Endothelial cell of umbilical vein (primary cell): Measurements from ENCODE around the gene HTR2C. TPM values are rescaled to one million over a fixed set of nuclear protein-coding genes. Genes with fewer than 3 reads are reported as not detected.

Experiments used
- BruUV-seq: library from RNA; stranded (reverse); fragments of 400-500 nt; replicated peaks from 2 replicates; lab custom pipeline; 2021; lab: Mats Ljungman, UMichigan
- CTCF ChIA-PET: fragments of 300-600, 350-600 bp; sonication (Branson Sonifier 250); formaldehyde crosslinking; loops from one replicate; lab custom pipeline; 2021; ENCODE audit warnings: antibody characterized with exemption, inconsistent platforms; lab: Charles Lee
- POLR2A ChIA-PET: fragments of 300-600, 350-600 bp; sonication (Branson Sonifier 250); formaldehyde crosslinking; loops from one replicate; lab custom pipeline; 2021; ENCODE audit warnings: antibody characterized with exemption, inconsistent platforms; lab: Charles Lee
- DNase-seq: peaks from one replicate; pipeline ENCODE4 v3.0.0-alpha.2; 2011; ENCODE audit warnings: low read depth, low spot score
- FAIRE-seq: peaks from 2 replicates; lab custom pipeline; 2011; peaks lifted over from hg19 to GRCh38; lab: Jason Lieb, UNC
- H2AFZ ChIP-seq: 2 replicates; pipeline ENCODE4 v1.6.0; 2012; ENCODE audit warnings: low read depth, low read length, control low read depth, inconsistent platforms
- H3K27ac ChIP-seq: 2 replicates; pipeline ENCODE4 v1.5.1; 2011; ENCODE audit warnings: low read depth, mild to moderate bottlenecking, control low read depth, low read length, moderate library complexity; ENCODE audit not compliant: insufficient read depth
- H3K27me3 ChIP-seq, 2 experiments: 2 replicates each; pipeline versions ENCODE4 v1.6.0 to v1.6.1; 2011; ENCODE audit warnings: low read length in 2 of 2, mixed read lengths in 1 of 2; ENCODE audit not compliant: control insufficient read depth in 2 of 2, insufficient read depth in 2 of 2
- H3K36me3 ChIP-seq, 2 experiments: 2 replicates in 1 of 2; 3 replicates in 1 of 2; pipeline ENCODE4 v1.5.1; 2011; ENCODE audit warnings: low read length in 2 of 2, mild to moderate bottlenecking in 1 of 2, moderate library complexity in 1 of 2; ENCODE audit not compliant: control insufficient read depth in 2 of 2, insufficient read depth in 2 of 2; ENCODE audit errors: extremely low read depth in 1 of 2
- H3K4me1 ChIP-seq: 3 replicates; pipeline ENCODE4 v1.5.1; 2011; ENCODE audit warnings: mild to moderate bottlenecking, low read length; ENCODE audit not compliant: control insufficient read depth, insufficient read depth; ENCODE audit errors: extremely low read depth
- H3K4me2 ChIP-seq: 2 replicates; pipeline ENCODE4 v1.6.1; 2011; ENCODE audit warnings: low read length, control low read depth, mixed read lengths; ENCODE audit not compliant: insufficient read depth
- H3K4me3 ChIP-seq, 3 experiments: fragments of 200-600 bp in 1 of 3; sonication (generic), shearing (Covaris generic) in 1 of 3; replicated peaks in 1 of 3; 2 replicates each; pipeline ENCODE4 v1.5.1; 2011 to 2016; ENCODE audit warnings: control low read depth in 3 of 3, low read length in 3 of 3, mild to moderate bottlenecking in 2 of 3, inconsistent platforms in 1 of 3, low read depth in 1 of 3, moderate library complexity in 1 of 3; ENCODE audit not compliant: insufficient read depth in 1 of 3
- H3K79me2 ChIP-seq: 2 replicates; pipeline ENCODE4 v1.6.0; 2012; ENCODE audit warnings: low read length, inconsistent platforms; ENCODE audit not compliant: control insufficient read depth, insufficient read depth
- H3K9ac ChIP-seq: replicated peaks from 2 replicates; pipeline ENCODE3; 2011; ENCODE audit warnings: low read length, control low read depth; ENCODE audit not compliant: insufficient read depth; ENCODE audit errors: extremely low read depth
- H3K9me1 ChIP-seq: replicated peaks from 3 replicates; pipeline ENCODE4 v1.6.0; 2011; ENCODE audit warnings: mild to moderate bottlenecking, low read length; ENCODE audit not compliant: control insufficient read depth, insufficient read depth; ENCODE audit errors: extremely low read depth
- H3K9me3 ChIP-seq: replicated peaks from 2 replicates; pipeline ENCODE4 v1.5.1; 2012; ENCODE audit warnings: low read length, inconsistent platforms; ENCODE audit not compliant: control insufficient read depth, insufficient read depth
- H4K20me1 ChIP-seq: replicated peaks from 2 replicates; pipeline ENCODE3; 2011; ENCODE audit warnings: mild to moderate bottlenecking, low read length; ENCODE audit not compliant: control insufficient read depth, insufficient read depth; ENCODE audit errors: extremely low read depth
- EZH2 ChIP-seq: IDR thresholded peaks from 2 replicates; pipeline ENCODE4 v1.6.1; 2012; ENCODE audit warnings: borderline replicate concordance, low read depth, mild to moderate bottlenecking, moderate library complexity, low read length, inconsistent platforms; ENCODE audit not compliant: severe bottlenecking
- FOS ChIP-seq: IDR thresholded peaks from 2 replicates; pipeline ENCODE4 v1.6.1; 2011; ENCODE audit warnings: mild to moderate bottlenecking, low read length, moderate library complexity, borderline replicate concordance; ENCODE audit not compliant: insufficient read depth
- GATA2 ChIP-seq: IDR thresholded peaks from 2 replicates; pipeline ENCODE4 v1.7.0; 2011; ENCODE audit warnings: low read depth, mild to moderate bottlenecking, moderate library complexity, mixed read lengths, low read length; ENCODE audit not compliant: insufficient read length, insufficient read depth
- JUN ChIP-seq: IDR thresholded peaks from 2 replicates; pipeline ENCODE4 v1.6.1; 2011; ENCODE audit warnings: borderline replicate concordance, low read depth; ENCODE audit not compliant: insufficient read length, insufficient read depth
- MYC ChIP-seq: IDR thresholded peaks from one replicate; pipeline ENCODE4 v1.6.1; 2011; ENCODE audit warnings: mild to moderate bottlenecking, low read depth, low read length
- POLR2A ChIP-seq: IDR thresholded peaks from 2 replicates; pipeline ENCODE4 v1.6.1; 2012; ENCODE audit warnings: low read depth, mild to moderate bottlenecking, control low read depth, low read length
- POLR2AphosphoS5 ChIP-seq: IDR thresholded peaks from 2 replicates; pipeline ENCODE4 v1.6.1; 2012; ENCODE audit warnings: low read depth, mild to moderate bottlenecking, control low read depth, low read length, moderate library complexity; ENCODE audit not compliant: insufficient read depth
- dilution Hi-C: fragments of 300-500 bp; cut with MboI; formaldehyde crosslinking; loops from one replicate; pipeline ENCODE4 v1.15.0; 2019; ENCODE audit warnings: low sequenced_read_pairs; ENCODE audit not compliant: extremely low pct_ligation_motif_present
- intact Hi-C: fragments of 100-400 bp; cut with micrococcal nuclease; formaldehyde crosslinking; loops from one replicate; pipeline ENCODE4 v1.10.0; 2022
- polyA plus RNA-seq, 4 experiments: library from polyadenylated mRNA; depleted of rRNA in 3 of 4; stranded (reverse) in 3 of 4; unstranded in 1 of 4; fragments of >200 nt; gene quantifications; 2 replicates each; pipeline versions ENCODE4 v1.2.1 to v1.2.3, GENCODE V29; 2011 to 2012; ENCODE audit warnings: missing spikeins in 1 of 4
- total RNA-seq: library from RNA; stranded (reverse); gene quantifications from 2 replicates; pipeline ENCODE4 v1.2.3, GENCODE V29; 2021
- TF ChIP-seq, protein P1 (sequence below): IDR thresholded peaks from 2 replicates; pipeline ENCODE4 v1.6.1; 2011; ENCODE audit not compliant: insufficient read depth, insufficient read length
- TF ChIP-seq, protein P2 (sequence below), 2 donors: IDR thresholded peaks; 1 replicate in 1 of 2; 2 replicates in 1 of 2; pipeline ENCODE4 v1.5.1; 2011; ENCODE audit warnings: low read length in 2 of 2, mild to moderate bottlenecking in 2 of 2, moderate library complexity in 2 of 2, control low read depth in 1 of 2, inconsistent platforms in 1 of 2, low read depth in 1 of 2; ENCODE audit not compliant: insufficient read depth in 1 of 2; ENCODE audit errors: extremely low read depth in 1 of 2

Gene HTR2C
- total and polyA plus RNA-seq, 2 donors (not counting 3 experiments of a cell fraction or from before 2014, with no cell fraction given): not detected

DNA sequence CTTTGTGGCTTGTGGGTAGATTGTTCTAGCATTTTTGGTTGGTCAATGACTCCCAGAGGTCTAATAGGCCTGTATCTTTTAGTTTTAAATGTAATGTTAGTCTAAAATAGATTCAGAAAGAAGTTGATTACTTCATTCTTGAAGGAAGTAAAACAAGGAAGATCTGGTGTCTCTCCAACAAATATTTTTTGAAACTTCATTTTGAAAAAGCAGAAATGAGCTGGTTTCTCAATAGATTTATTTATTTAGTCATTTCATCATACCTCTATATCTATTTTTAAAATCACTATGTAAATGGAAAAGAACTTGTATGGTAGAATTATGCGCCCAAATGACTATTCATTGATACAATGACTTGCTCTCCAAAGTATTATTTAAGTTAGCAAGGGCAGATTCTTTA lies 7.2 kb downstream of the HTR2C start:
- ChIA-PET CTCF (no interaction called here), POLR2A (no interaction called here)
- TF ChIP-seq EZH2 (no peak), GATA2 (no peak), POLR2A (no peak), MYC (no peak), JUN (no peak), FOS (no peak), POLR2AphosphoS5 (no peak)
- TF ChIP-seq, protein P1, sequence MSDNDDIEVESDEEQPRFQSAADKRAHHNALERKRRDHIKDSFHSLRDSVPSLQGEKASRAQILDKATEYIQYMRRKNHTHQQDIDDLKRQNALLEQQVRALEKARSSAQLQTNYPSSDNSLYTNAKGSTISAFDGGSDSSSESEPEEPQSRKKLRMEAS: no peak
- TF ChIP-seq, protein P2, sequence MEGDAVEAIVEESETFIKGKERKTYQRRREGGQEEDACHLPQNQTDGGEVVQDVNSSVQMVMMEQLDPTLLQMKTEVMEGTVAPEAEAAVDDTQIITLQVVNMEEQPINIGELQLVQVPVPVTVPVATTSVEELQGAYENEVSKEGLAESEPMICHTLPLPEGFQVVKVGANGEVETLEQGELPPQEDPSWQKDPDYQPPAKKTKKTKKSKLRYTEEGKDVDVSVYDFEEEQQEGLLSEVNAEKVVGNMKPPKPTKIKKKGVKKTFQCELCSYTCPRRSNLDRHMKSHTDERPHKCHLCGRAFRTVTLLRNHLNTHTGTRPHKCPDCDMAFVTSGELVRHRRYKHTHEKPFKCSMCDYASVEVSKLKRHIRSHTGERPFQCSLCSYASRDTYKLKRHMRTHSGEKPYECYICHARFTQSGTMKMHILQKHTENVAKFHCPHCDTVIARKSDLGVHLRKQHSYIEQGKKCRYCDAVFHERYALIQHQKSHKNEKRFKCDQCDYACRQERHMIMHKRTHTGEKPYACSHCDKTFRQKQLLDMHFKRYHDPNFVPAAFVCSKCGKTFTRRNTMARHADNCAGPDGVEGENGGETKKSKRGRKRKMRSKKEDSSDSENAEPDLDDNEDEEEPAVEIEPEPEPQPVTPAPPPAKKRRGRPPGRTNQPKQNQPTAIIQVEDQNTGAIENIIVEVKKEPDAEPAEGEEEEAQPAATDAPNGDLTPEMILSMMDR (IDR thresholded peaks at IDR 0.05; ENCODE audit: extremely low read depth in 1 of 2, insufficient read depth in 1 of 2, low read depth in 1 of 2, low read length in 2 of 2): no peak
- Histone ChIP-seq H4K20me1 (no peaks in the 10 kb centered on the region), H3K9me3 (no peaks in the 10 kb centered on the region), H2AFZ (no peak overlapping the region), H3K79me2 (no peaks in the 10 kb centered on the region), H3K9me1 (no peaks in the 10 kb centered on the region), H3K4me3 (no peak overlapping the region), H3K4me1 (no peaks in the 10 kb centered on the region), H3K27me3 (no peaks in the 10 kb centered on the region), H3K27ac (no peak overlapping the region), H3K4me2 (no peak overlapping the region), H3K9ac (no peak overlapping the region), H3K36me3 (no peaks in the 10 kb centered on the region)
- FAIRE-seq (no peak), DNase-seq (no peak)
- dilution Hi-C loops: no loop called here
- BruUV-seq: no TSS peak
- intact Hi-C loops: no loop called here
